Measurements from ENCODE around the gene CD2AP. TPM values are rescaled to one million over a fixed set of nuclear protein-coding genes. Genes with fewer than 3 reads are reported as not detected.
"Not testable (repeated sequence)": the region's sequence is repeated elsewhere in the genome, so short reads cannot be mapped to it uniquely, and the experiment has no call there.

CD2AP gene
- total RNA-seq, 1 donor from 2014 or later, result 27.3 TPM

DNA sequence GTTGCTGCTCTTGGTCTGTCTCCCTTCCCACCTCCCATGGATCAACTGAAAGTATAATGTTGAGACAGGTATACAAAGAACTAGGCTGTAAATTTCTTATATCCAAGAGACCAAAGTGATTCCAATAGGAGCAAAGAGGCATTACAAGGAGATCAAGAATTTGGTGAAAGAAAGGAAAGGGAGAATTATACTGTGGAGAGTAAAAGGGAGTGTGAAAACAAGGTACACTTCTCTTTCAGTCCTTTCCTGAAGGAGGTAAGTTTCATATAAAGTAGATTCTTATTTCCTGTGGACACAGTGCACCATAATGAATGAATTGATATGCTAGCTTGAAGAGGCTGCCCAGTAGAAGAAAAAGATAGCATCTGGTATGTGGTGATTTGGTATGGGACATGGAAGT lies 49.7 kb downstream of the CD2AP start:
- H3K36me3 Mint-ChIP-seq (ENCODE audit: low read depth), result peaks cover 14% of the 10 kb centered on the region
- H3K27ac Mint-ChIP-seq, result no peak overlapping the region
- intact Hi-C loops (cut with micrococcal nuclease), result no loop called here
- no peak for DNase-seq (ENCODE audit: low spot score)
- peaks cover 4% of the 10 kb centered on the region for H3K4me1 Mint-ChIP-seq (ENCODE audit: low read depth)
- no peaks in the 10 kb centered on the region for H3K27me3 Mint-ChIP-seq (ENCODE audit: insufficient read depth)
- no peak overlapping the region for H3K4me3 Mint-ChIP-seq
- H3K9me3 Mint-ChIP-seq, result no peaks in the 10 kb centered on the region

DNA sequence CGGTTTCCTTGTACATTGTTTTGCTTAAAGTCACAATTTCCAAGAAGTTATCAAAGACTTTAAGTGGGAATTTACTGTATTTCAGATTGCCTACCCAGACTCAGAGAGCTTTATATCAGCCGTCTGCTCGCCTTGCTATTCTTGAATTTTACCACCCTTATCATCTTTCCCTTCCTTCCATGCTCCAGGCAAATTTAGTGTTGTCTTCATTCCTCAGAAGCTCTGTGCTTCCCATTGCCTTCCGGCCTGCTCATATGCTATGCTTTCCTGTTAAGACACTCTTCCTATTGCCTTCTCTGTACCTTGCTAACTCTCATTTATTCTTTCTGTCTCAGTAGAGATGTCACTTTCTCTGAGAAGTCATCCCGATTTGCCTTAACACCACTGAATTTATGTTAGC lies 52.1 kb downstream of the CD2AP start:
- Mint-ChIP-seq H3K4me1 (ENCODE audit: low read depth) (peaks cover 4% of the 10 kb centered on the region), H3K4me3 (no peak overlapping the region), H3K36me3 (ENCODE audit: low read depth) (peaks cover 21% of the 10 kb centered on the region), H3K9me3 (no peaks in the 10 kb centered on the region), H3K27me3 (ENCODE audit: insufficient read depth) (no peaks in the 10 kb centered on the region), H3K27ac (no peak overlapping the region)
- DNase-seq (ENCODE audit: low spot score), result no peak
- intact Hi-C loops (cut with micrococcal nuclease), result no loop called here

DNA sequence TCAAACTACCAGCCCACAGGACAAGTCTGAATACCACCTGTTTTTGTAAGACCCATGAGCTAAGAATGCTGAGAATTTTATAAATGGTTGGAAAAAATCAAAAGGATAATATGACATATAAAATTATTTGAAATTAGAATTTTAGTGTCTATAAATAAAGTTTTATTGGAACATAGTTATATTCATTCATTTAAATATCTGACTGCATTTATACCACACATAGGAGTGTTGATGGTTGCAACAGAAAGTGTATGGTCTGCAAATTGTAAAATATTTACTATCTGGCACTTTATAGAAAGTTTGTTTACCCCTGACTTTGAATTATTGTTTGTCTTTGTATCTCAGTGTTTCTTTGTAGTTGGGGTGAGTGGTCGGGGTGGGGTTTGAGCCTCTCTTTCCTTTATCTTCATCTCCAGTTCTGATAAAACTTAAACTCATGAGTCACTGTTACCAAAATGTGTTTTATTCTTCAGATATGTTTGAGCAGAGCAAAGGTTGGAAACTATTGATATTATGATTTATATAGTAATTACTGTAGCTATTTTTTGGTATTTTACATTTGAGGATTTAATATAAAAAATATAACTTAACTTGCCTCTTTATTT lies 55.5 kb downstream of the CD2AP start:
- H3K36me3 Mint-ChIP-seq (ENCODE audit: low read depth), result peaks cover 18% of the 10 kb centered on the region
- no peak overlapping the region for H3K4me3 Mint-ChIP-seq
- no peaks in the 10 kb centered on the region for H3K27me3 Mint-ChIP-seq (ENCODE audit: insufficient read depth)
- H3K4me1 Mint-ChIP-seq (ENCODE audit: low read depth), result peaks cover 5% of the 10 kb centered on the region
- DNase-seq (ENCODE audit: low spot score), result no peak
- no peak overlapping the region for H3K27ac Mint-ChIP-seq
- intact Hi-C loops (cut with micrococcal nuclease), result no loop called here
- no peaks in the 10 kb centered on the region for H3K9me3 Mint-ChIP-seq

DNA sequence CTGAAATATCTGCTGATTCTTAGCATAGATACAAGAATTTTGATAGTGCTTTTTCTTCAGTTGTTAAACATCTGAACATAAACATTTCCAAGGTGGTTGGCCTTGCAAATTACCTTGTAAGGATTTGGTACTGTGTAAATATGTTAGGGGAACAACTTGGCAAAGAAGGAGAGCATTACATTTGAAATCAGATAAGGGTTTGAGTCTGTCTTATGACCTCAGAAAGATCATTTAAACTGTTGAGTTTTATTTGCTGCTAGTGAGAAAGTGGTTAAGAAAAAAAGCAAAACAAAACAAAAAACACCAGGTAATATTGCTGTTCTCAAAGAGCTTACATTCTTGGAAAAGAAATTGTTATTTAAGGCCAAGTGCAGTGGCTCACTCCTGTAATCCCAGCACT lies 56.5 kb downstream of the CD2AP start:
- Mint-ChIP-seq H3K9me3 (no peaks in the 10 kb centered on the region), H3K4me1 (ENCODE audit: low read depth) (peaks cover 5% of the 10 kb centered on the region), H3K27ac (no peak overlapping the region), H3K36me3 (ENCODE audit: low read depth) (peaks cover 18% of the 10 kb centered on the region), H3K27me3 (ENCODE audit: insufficient read depth) (no peaks in the 10 kb centered on the region), H3K4me3 (no peak overlapping the region)
- DNase-seq (ENCODE audit: low spot score), result no peak
- intact Hi-C loops (cut with micrococcal nuclease), result no loop called here

DNA sequence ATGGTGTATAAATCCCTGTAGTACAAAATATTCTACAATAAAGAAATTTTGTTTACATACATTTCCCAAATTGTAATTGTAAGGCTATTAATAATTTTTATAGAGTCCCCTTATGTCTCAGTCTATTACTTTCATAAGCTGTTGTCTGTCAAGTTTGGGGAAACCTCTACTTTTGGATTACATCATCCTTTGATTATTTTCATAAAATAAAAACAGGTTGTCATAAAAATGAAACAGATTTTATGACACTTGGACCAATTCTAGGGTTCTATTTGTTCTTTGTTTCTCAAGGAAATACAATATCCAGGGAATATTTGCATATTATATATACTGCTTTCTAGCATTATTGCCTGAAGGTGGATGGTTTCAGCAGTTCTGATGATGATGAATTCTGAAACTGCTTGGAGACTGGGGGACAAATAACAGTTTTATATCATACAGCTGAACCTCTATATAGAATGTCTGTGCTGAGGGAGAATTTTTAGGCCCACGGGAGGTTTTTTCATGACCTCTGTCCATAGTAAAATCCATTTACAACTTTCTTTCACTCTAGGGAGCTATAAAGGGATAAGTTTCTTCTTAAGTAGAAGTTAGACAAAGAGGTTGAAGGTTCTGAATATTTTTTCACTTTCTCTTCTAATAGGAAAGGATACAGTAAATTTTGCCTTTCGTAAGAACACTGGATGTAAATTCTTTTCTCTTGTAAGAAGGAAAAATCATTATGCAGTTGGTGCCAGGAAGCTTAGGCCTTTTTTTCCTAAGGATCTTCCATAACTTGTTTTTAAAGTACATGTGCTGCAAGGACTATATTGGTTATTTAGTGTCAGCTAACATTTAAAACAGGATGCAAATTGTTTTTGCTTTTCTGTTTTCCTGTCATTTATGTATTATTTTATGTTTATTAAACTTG lies 58.0 kb downstream of the CD2AP start:
- no peak overlapping the region for H3K27ac Mint-ChIP-seq
- H3K9me3 Mint-ChIP-seq, result no peaks in the 10 kb centered on the region
- H3K4me1 Mint-ChIP-seq (ENCODE audit: low read depth), result peaks cover 5% of the 10 kb centered on the region
- no peak overlapping the region for H3K4me3 Mint-ChIP-seq
- peaks cover 17% of the 10 kb centered on the region for H3K36me3 Mint-ChIP-seq (ENCODE audit: low read depth)
- intact Hi-C loops (cut with micrococcal nuclease), result no loop called here
- DNase-seq (ENCODE audit: low spot score), result no peak
- H3K27me3 Mint-ChIP-seq (ENCODE audit: insufficient read depth), result no peaks in the 10 kb centered on the region

DNA sequence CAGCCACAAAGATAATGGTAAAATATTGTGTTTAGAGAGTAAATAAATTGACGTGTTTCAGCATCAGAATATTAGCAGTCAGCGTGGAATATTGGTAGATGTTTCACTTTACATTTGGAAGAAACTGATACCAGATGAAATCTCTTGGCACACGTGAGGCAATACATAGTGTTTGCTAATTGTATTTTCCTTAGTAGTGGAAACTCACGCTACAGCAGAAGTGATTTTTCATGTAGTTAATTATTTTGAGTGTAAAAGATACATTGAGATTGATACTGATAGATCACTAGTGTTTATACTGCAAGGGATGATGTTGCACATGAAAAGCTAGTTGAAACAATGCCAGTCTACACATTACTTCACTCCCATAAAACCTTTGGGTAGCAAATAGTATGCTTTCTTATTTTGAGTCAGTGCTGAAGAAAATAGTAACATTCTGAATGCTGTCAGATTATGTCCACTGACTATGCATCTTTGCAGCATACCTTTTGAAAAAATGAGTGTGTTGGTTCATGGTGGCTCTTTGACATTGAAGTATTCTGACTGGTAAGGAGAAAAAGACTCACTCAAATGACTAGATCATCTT lies 59.3 kb downstream of the CD2AP start:
- no peaks in the 10 kb centered on the region for H3K9me3 Mint-ChIP-seq
- DNase-seq (ENCODE audit: low spot score), result no peak
- no peak overlapping the region for H3K27ac Mint-ChIP-seq
- peaks cover 5% of the 10 kb centered on the region for H3K4me1 Mint-ChIP-seq (ENCODE audit: low read depth)
- intact Hi-C loops (cut with micrococcal nuclease), result no loop called here
- H3K36me3 Mint-ChIP-seq (ENCODE audit: low read depth), result peaks cover 17% of the 10 kb centered on the region
- H3K4me3 Mint-ChIP-seq, result no peak overlapping the region
- H3K27me3 Mint-ChIP-seq (ENCODE audit: insufficient read depth), result no peaks in the 10 kb centered on the region

DNA sequence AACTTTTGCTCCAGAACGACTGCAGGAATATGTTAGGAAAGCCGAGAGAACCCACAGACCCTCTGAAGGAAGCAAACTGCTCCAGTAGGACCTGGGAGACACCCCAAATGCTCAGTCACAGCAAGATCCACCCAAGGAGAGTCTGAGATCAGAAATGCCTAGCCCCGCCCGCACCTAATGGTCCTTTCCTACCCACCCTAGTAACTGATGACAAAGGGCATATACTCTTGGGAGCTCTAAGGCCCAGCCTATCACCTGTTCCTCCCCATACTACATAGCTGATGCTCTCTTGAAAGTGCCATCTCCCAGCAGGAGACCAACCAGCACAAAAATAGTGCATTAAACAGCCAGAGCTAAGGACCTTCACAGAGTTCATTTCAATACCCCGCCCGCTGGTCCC lies 67.6 kb downstream of the CD2AP start:
- Mint-ChIP-seq H3K27me3 (ENCODE audit: insufficient read depth) (no peaks in the 10 kb centered on the region), H3K4me1 (ENCODE audit: low read depth) (no peaks in the 10 kb centered on the region), H3K36me3 (ENCODE audit: low read depth) (peaks cover 46% of the 10 kb centered on the region), H3K27ac (no peak overlapping the region), H3K4me3 (no peak overlapping the region), H3K9me3 (peaks cover 13% of the 10 kb centered on the region)
- DNase-seq (ENCODE audit: low spot score), result no peak
- intact Hi-C loops (cut with micrococcal nuclease), result no loop called here

DNA sequence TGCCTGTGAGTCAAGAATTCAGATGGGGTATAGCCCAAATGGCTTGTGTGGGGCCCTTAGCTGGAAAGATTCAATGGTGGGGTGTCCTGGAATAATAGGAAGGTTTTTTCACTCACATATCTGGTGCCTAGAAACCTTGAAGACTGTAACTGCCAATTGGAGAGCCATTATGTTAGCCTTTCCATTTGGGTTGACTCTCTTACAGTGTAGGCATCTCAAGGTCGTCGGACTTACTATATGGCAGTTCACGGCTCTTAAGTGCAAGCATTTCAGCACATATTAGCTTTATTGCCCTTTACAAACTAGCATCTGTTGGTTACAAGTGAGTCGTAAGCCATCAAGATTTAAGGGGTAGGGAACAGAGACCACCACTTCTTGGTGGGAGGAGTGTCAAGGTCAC lies 74.1 kb downstream of the CD2AP start:
- intact Hi-C loops (cut with micrococcal nuclease), result no loop called here
- Mint-ChIP-seq H3K27me3 (ENCODE audit: insufficient read depth) (no peaks in the 10 kb centered on the region), H3K4me3 (no peak overlapping the region), H3K4me1 (ENCODE audit: low read depth) (no peaks in the 10 kb centered on the region), H3K9me3 (peaks cover 10% of the 10 kb centered on the region), H3K36me3 (ENCODE audit: low read depth) (peaks cover 36% of the 10 kb centered on the region), H3K27ac (no peak overlapping the region)
- no peak for DNase-seq (ENCODE audit: low spot score)

DNA sequence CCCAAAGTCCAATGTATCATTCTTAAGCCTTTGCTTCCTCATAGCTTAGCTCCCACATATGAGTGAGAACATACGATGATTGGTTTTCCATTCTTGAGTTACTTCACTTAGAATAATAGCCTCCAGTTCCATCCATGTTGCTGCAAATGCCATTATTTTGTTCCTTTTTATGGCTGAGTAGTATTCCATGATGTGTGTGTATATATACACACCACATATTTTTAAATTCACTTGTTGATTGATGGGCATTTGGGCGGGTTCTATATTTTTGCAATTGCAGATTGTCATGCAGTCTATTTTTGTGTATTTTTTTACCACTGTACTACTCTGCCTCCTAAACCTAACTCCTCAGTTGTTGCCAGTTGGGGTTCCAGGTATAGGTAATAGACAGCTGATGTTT lies 74.7 kb downstream of the CD2AP start:
- peaks cover 35% of the 10 kb centered on the region for H3K36me3 Mint-ChIP-seq (ENCODE audit: low read depth)

DNA sequence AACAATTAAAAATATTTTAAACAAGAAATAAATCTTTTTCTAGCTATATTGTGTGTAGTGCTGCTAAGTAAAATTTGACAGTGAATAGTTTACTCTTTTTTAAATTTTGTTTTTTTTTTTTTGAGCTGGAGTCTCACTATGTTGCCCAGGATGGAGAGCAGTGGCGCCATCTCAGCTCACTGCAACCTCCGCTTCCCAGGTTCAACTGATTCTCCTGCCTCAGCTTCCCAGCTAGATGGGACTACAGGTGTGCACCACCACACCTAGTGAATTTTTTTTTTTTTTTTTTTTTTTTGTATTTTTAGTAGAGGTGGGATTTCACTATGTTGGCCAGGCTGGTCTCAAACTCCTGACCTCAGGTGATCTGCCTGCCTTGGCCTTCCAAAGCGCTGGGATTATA lies 75.7 kb downstream of the CD2AP start:
- H3K4me3 Mint-ChIP-seq; intact Hi-C loops (cut with micrococcal nuclease); DNase-seq (ENCODE audit: low spot score); H3K4me1 Mint-ChIP-seq (ENCODE audit: low read depth); H3K27ac Mint-ChIP-seq; H3K27me3 Mint-ChIP-seq (ENCODE audit: insufficient read depth); H3K9me3 Mint-ChIP-seq: not testable (repeated sequence)
- peaks cover 30% of the 10 kb centered on the region for H3K36me3 Mint-ChIP-seq (ENCODE audit: low read depth)

More for the DNA sequence above, 74.7 kb downstream of the CD2AP start:
- intact Hi-C loops (cut with micrococcal nuclease), result no loop called here
- Mint-ChIP-seq H3K27ac (no peak overlapping the region), H3K4me3 (no peak overlapping the region), H3K27me3 (ENCODE audit: insufficient read depth) (no peaks in the 10 kb centered on the region), H3K9me3 (peaks cover 12% of the 10 kb centered on the region), H3K4me1 (ENCODE audit: low read depth) (no peaks in the 10 kb centered on the region)
- DNase-seq (ENCODE audit: low spot score), result no peak

DNA sequence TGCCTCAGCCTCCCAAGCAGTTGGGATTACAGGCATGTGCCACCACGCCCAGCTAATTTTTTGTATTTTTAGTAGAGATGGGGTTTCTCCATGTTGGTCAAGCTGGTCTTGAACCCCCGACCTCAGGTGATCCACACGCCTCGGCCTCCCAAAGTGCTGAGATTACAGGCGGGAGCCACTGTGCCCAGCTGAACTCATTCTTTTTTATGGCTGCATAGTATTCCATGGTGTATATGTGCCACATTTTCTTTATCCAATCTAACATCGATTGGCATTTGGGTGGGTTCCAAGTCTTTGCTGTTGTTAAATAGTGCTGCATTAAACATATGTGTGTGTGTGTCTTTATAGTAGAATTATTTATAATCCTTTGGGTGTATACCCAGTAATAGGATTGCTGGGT lies 78.9 kb downstream of the CD2AP start:
- peaks cover 23% of the 10 kb centered on the region for H3K36me3 Mint-ChIP-seq (ENCODE audit: low read depth)
- H3K9me3 Mint-ChIP-seq; H3K27ac Mint-ChIP-seq; DNase-seq (ENCODE audit: low spot score); H3K4me3 Mint-ChIP-seq; intact Hi-C loops (cut with micrococcal nuclease); H3K4me1 Mint-ChIP-seq (ENCODE audit: low read depth); H3K27me3 Mint-ChIP-seq (ENCODE audit: insufficient read depth): not testable (repeated sequence)

DNA sequence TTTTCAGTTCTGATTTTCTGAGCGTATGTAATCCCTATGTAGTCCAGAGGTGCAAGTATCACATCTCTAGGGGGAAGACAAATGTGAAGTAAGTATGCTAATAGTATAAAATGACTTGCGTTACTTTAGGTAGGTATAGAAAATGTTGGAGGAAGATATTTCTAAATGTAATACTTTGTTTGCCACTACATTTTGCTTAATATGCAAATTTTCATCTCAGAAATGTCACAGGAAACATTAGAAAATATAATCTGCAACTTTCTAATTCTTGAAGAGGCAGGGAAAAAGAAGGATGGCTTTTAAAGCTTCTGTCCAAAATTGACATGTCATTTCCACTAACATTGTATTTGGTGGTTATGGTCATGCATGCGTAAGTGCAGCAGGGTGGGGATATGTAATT lies 85.6 kb downstream of the CD2AP start:
- no peak for DNase-seq (ENCODE audit: low spot score)
- Mint-ChIP-seq H3K36me3 (ENCODE audit: low read depth) (peaks cover 6% of the 10 kb centered on the region), H3K27me3 (ENCODE audit: insufficient read depth) (no peaks in the 10 kb centered on the region), H3K4me1 (ENCODE audit: low read depth) (no peaks in the 10 kb centered on the region), H3K9me3 (no peaks in the 10 kb centered on the region), H3K4me3 (no peak overlapping the region), H3K27ac (no peak overlapping the region)
- intact Hi-C loops (cut with micrococcal nuclease), result no loop called here

DNA sequence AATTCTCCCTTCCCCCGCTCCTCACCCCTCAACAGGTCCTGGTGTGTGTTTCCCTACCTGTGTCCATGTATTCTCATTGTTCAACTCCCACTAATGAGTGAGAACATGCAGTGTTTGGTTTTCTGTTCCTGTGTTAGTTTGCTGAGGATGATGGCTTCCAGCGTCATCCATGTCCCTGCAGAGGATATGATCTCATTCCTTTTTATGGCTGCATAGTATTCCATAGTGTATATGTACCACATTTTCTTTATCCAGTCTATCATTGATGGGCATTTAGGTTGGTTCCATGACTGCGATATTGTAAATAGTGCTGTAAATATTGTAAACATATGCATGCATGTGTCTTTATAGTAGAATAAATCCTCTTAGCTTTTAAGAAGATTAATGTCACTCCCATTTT lies 89.0 kb downstream of the CD2AP start:
- H3K4me1 Mint-ChIP-seq (ENCODE audit: low read depth); H3K27ac Mint-ChIP-seq; H3K36me3 Mint-ChIP-seq (ENCODE audit: low read depth); H3K27me3 Mint-ChIP-seq (ENCODE audit: insufficient read depth); H3K4me3 Mint-ChIP-seq; DNase-seq (ENCODE audit: low spot score); intact Hi-C loops (cut with micrococcal nuclease); H3K9me3 Mint-ChIP-seq: not testable (repeated sequence)
